ENCODE measurements around the gene METTL25. TPM values are rescaled to one million over a fixed set of nuclear protein-coding genes. Genes with fewer than 3 reads are reported as not detected.

METTL25 gene
- polyA plus RNA-seq, 1 of the 3 experiments (the other 2 are of a cell fraction) = 3.0 TPM

DNA sequence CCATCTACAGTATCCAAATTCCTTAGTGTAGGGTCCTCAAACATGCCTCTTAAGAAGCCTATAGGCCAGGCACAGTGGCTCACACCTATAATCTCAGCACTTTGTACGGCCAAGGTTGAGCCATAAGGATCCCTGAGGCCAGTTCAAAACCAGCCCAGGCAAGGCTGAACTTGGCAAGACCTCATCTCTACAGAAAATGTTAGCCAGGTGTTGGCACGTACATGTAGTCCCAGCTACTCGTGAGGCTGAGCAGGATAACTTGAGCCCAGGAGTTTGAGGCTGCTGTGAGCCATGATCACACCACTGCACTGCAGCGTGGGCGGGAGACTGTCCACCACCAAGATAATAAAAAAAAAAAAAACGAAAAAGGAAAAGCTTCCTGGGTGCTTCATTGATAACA is 6.9 kb upstream of the METTL25 start:
- Histone ChIP-seq H3F3A (replicated peaks; ENCODE audit: insufficient read depth) (no peaks in the 10 kb centered on the region), H4K20me1 (ENCODE audit: insufficient read depth) (no peaks in the 10 kb centered on the region), H3K4me1 (ENCODE audit: control insufficient read depth in 1 of 2, insufficient read depth in 2 of 2, low read depth in 1 of 2, low read length in 1 of 2) (peaks cover 0 to 3% of the 10 kb centered on the region in 2 experiments; a peak in 2 of 4 replicates), H3K27ac (ENCODE audit: low read depth in 2 of 2, low read length in 1 of 2) (no peak overlapping the region), H3K79me2 (ENCODE audit: insufficient read depth) (peaks cover 20% of the 10 kb centered on the region), H3K4me3 (ENCODE audit: low read depth in 2 of 2, low read length in 1 of 2) (no peak overlapping the region), H3K9me3 (no peaks in the 10 kb centered on the region), H3K9ac (no peak overlapping the region), H2AFZ (ENCODE audit: low read depth) (no peak overlapping the region), H3K4me2 (no peak overlapping the region), H3K27me3 (ENCODE audit: insufficient read depth) (no peaks in the 10 kb centered on the region), H3K36me3 (replicated peaks in 1 of 2; ENCODE audit: control insufficient read depth in 1 of 2, insufficient read depth in 2 of 2, low read length in 1 of 2) (peaks cover 51 to 52% of the 10 kb centered on the region in 2 experiments), H3K9me2 (no peaks in the 10 kb centered on the region)
- TF ChIP-seq SMC3 (IDR thresholded peaks at IDR 0.05; ENCODE audit: low read depth, low read length) (no peak), MEF2A (IDR thresholded peaks at IDR 0.05; ENCODE audit: borderline replicate concordance, low read depth) (no peak), EZH2phosphoT487 (IDR thresholded peaks at IDR 0.05; ENCODE audit: borderline replicate concordance, low read depth) (no peak), FOXJ3 (CRISPR knock-in tag; IDR thresholded peaks at IDR 0.05) (no peak)
- TF ChIP-seq, protein P1, sequence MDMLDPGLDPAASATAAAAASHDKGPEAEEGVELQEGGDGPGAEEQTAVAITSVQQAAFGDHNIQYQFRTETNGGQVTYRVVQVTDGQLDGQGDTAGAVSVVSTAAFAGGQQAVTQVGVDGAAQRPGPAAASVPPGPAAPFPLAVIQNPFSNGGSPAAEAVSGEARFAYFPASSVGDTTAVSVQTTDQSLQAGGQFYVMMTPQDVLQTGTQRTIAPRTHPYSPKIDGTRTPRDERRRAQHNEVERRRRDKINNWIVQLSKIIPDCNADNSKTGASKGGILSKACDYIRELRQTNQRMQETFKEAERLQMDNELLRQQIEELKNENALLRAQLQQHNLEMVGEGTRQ (IDR thresholded peaks at IDR 0.05; ENCODE audit: borderline replicate concordance, low read depth, low read length) = no peak
- no peak for DNase-seq
- CTCF ChIA-PET = no interaction called here
- 90% methylated on average over 6 of the region's 6 CpGs for WGBS (ENCODE audit: low lambda C conversion rate)
- POLR2A ChIA-PET = no interaction called here

DNA sequence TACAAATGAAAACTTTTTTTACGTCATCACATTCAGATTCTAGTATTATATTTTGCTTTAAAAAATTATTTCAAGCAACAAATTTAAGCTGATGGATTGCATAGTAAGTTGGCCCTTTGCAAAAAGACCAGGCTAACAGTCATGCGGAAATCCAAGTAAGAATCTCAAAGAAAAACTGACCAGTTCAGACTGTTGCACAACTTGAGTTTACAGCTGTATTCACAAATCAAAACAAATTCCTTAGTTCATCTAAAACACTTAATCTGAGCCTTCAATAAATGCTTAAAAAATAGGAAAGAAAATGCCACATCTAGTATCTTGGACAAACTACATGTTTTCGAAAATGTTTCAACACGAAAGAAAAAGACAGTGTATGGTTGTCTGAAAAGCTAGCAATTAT is 989 bp upstream of the METTL25 start:
- Histone ChIP-seq H3K9ac (peak overlapping the region; percentile 96), H3K27ac (ENCODE audit: low read depth in 2 of 2, low read length in 1 of 2) (peak overlapping the region in 1 of 2 experiments; percentile 87; a peak in 1 of 4 replicates), H3K27me3 (ENCODE audit: insufficient read depth) (no peaks in the 10 kb centered on the region), H3K79me2 (ENCODE audit: insufficient read depth) (peaks cover 47% of the 10 kb centered on the region), H3K9me3 (no peaks in the 10 kb centered on the region), H3K4me3 (ENCODE audit: low read depth in 2 of 2, low read length in 1 of 2) (peak overlapping the region; percentile 95 to 98), H3K4me2 (peak overlapping the region; percentile 73), H3F3A (replicated peaks; ENCODE audit: insufficient read depth) (no peaks in the 10 kb centered on the region), H3K4me1 (ENCODE audit: control insufficient read depth in 1 of 2, insufficient read depth in 2 of 2, low read depth in 1 of 2, low read length in 1 of 2) (peaks cover 5 to 12% of the 10 kb centered on the region in 2 experiments; a peak in 3 of 4 replicates), H3K36me3 (replicated peaks in 1 of 2; ENCODE audit: control insufficient read depth in 1 of 2, insufficient read depth in 2 of 2, low read length in 1 of 2) (peaks cover 46 to 48% of the 10 kb centered on the region in 2 experiments), H4K20me1 (ENCODE audit: insufficient read depth) (no peaks in the 10 kb centered on the region), H2AFZ (ENCODE audit: low read depth) (no peak overlapping the region), H3K9me2 (no peaks in the 10 kb centered on the region)
- no peak for DNase-seq
- POLR2A ChIA-PET = no interaction called here
- 45% methylated on average over 4 of the region's 4 CpGs for WGBS (ENCODE audit: low lambda C conversion rate)
- TF ChIP-seq NFIC (IDR thresholded peaks at IDR 0.05; ENCODE audit: borderline replicate concordance) = no peak
- TF ChIP-seq, protein P2, sequence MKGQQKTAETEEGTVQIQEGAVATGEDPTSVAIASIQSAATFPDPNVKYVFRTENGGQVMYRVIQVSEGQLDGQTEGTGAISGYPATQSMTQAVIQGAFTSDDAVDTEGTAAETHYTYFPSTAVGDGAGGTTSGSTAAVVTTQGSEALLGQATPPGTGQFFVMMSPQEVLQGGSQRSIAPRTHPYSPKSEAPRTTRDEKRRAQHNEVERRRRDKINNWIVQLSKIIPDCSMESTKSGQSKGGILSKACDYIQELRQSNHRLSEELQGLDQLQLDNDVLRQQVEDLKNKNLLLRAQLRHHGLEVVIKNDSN (IDR thresholded peaks at IDR 0.05; ENCODE audit: borderline replicate concordance, low read depth) = no peak
- TF ChIP-seq, protein P3, sequence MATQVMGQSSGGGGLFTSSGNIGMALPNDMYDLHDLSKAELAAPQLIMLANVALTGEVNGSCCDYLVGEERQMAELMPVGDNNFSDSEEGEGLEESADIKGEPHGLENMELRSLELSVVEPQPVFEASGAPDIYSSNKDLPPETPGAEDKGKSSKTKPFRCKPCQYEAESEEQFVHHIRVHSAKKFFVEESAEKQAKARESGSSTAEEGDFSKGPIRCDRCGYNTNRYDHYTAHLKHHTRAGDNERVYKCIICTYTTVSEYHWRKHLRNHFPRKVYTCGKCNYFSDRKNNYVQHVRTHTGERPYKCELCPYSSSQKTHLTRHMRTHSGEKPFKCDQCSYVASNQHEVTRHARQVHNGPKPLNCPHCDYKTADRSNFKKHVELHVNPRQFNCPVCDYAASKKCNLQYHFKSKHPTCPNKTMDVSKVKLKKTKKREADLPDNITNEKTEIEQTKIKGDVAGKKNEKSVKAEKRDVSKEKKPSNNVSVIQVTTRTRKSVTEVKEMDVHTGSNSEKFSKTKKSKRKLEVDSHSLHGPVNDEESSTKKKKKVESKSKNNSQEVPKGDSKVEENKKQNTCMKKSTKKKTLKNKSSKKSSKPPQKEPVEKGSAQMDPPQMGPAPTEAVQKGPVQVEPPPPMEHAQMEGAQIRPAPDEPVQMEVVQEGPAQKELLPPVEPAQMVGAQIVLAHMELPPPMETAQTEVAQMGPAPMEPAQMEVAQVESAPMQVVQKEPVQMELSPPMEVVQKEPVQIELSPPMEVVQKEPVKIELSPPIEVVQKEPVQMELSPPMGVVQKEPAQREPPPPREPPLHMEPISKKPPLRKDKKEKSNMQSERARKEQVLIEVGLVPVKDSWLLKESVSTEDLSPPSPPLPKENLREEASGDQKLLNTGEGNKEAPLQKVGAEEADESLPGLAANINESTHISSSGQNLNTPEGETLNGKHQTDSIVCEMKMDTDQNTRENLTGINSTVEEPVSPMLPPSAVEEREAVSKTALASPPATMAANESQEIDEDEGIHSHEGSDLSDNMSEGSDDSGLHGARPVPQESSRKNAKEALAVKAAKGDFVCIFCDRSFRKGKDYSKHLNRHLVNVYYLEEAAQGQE (IDR thresholded peaks at IDR 0.05; ENCODE audit: low read depth, low read length) = no peak
- TF ChIP-seq FOSL2 (IDR thresholded peaks at IDR 0.05; ENCODE audit: borderline replicate concordance, low read depth) = no peak
- TF ChIP-seq, protein P4, sequence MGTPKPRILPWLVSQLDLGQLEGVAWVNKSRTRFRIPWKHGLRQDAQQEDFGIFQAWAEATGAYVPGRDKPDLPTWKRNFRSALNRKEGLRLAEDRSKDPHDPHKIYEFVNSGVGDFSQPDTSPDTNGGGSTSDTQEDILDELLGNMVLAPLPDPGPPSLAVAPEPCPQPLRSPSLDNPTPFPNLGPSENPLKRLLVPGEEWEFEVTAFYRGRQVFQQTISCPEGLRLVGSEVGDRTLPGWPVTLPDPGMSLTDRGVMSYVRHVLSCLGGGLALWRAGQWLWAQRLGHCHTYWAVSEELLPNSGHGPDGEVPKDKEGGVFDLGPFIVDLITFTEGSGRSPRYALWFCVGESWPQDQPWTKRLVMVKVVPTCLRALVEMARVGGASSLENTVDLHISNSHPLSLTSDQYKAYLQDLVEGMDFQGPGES (IDR thresholded peaks at IDR 0.05; ENCODE audit: low read depth, low read length) = no peak
- no peak for TF ChIP-seq NRF1 (IDR thresholded peaks at IDR 0.05; ENCODE audit: low read depth, low read length)
- TF ChIP-seq EZH2phosphoT487 (IDR thresholded peaks at IDR 0.05; ENCODE audit: borderline replicate concordance, low read depth) = no peak
- TF ChIP-seq GATA2 (CRISPR knock-in tag; IDR thresholded peaks at IDR 0.05) = no peak
- CTCF ChIA-PET = interaction anchor here (1.1 to 1.6 kb wide), 7 partner anchors 9 to 759 kb away, joined by 3 to 14 read pairs (median 4); no protein-coding TSS in a partner anchor

Data from SK-N-SH (cell line).